B cell (primary cell): ENCODE data around the gene RBMS3. TPM values are rescaled to one million over a fixed set of nuclear protein-coding genes. Genes with fewer than 3 reads are reported as not detected.

Experiments used
- ATAC-seq: fragments of 200-7000 bp; cut with Tn5 transposase; one replicate; pipeline ENCODE4 v1.10.0; 2021; ENCODE audit warnings: low read depth, mild to moderate bottlenecking, moderate number of reproducible peaks, moderate library complexity
- CTCF ChIA-PET: fragments of 350-600 bp; sonication (Branson Sonifier 250); formaldehyde crosslinking; loops from one replicate; lab custom pipeline; 2021; ENCODE audit warnings: antibody characterized with exemption, inconsistent platforms; lab: Charles Lee
- POLR2A ChIA-PET: fragments of 350-600 bp; sonication (Branson Sonifier 250); formaldehyde crosslinking; loops from one replicate; lab custom pipeline; 2021; ENCODE audit warnings: antibody characterized with exemption; lab: Charles Lee
- DNase-seq: peaks from one replicate; pipeline ENCODE4 v3.0.0; 2013
- H2AFZ ChIP-seq: 2 replicates; pipeline ENCODE4 v1.6.1; 2012; ENCODE audit warnings: mild to moderate bottlenecking, low read depth, low read length; ENCODE audit not compliant: insufficient read depth, poor library complexity, severe bottlenecking
- H3K27ac ChIP-seq, 2 donors: 1 replicate in 1 of 2; 2 replicates in 1 of 2; pipeline ENCODE4 v1.5.1; 2012 to 2013; ENCODE audit warnings: low read length in 2 of 2, mild to moderate bottlenecking in 2 of 2, moderate library complexity in 1 of 2
- H3K27me3 ChIP-seq, 4 experiments: fragments of 200-600 bp in 1 of 4; sonication (generic) in 1 of 4; replicated peaks in 1 of 4; 1 replicate in 2 of 4; 2 replicates in 2 of 4; pipeline versions ENCODE4 v1.6.1 to v1.7.0; 2013 to 2016; ENCODE audit warnings: low read length in 3 of 4, mild to moderate bottlenecking in 2 of 4, mixed read lengths in 1 of 4, moderate library complexity in 1 of 4; ENCODE audit not compliant: insufficient read depth in 4 of 4, control insufficient read depth in 3 of 4; ENCODE audit errors: control extremely low read depth in 1 of 4
- H3K36me3 ChIP-seq, 2 experiments: replicated peaks in 1 of 2; 1 replicate in 1 of 2; 2 replicates in 1 of 2; pipeline versions ENCODE4 v1.6.1 to v1.7.1; 2013; ENCODE audit warnings: low read length in 1 of 2; ENCODE audit not compliant: insufficient read depth in 2 of 2, control insufficient read depth in 1 of 2; ENCODE audit errors: control extremely low read depth in 1 of 2, extremely low read depth in 1 of 2
- H3K4me1 ChIP-seq, 2 donors: fragments of 200-600 bp in 1 of 2; sonication (generic) in 1 of 2; 1 replicate in 1 of 2; 2 replicates in 1 of 2; pipeline versions ENCODE4 v1.5.1 to v1.6.1; 2013 to 2017; ENCODE audit warnings: low read length in 2 of 2; ENCODE audit not compliant: control insufficient read depth in 2 of 2, insufficient read depth in 2 of 2
- H3K4me2 ChIP-seq: replicated peaks from 2 replicates; pipeline ENCODE3; 2012; ENCODE audit warnings: mild to moderate bottlenecking, low read depth, low read length; ENCODE audit not compliant: poor library complexity, severe bottlenecking
- H3K4me3 ChIP-seq, 5 experiments: fragments of 200-600 bp in 1 of 5; sonication (generic) in 1 of 5; 1 replicate in 3 of 5; 2 replicates in 2 of 5; pipeline versions ENCODE4 v1.5.1 to v1.7.0; 2011 to 2016; ENCODE audit warnings: low read length in 4 of 5, mild to moderate bottlenecking in 4 of 5, low read depth in 2 of 5, control low read depth in 1 of 5, moderate library complexity in 1 of 5; ENCODE audit not compliant: insufficient read depth in 1 of 5; ENCODE audit errors: control extremely low read depth in 1 of 5, extremely low read depth in 1 of 5
- H3K79me2 ChIP-seq: fragments of 200-600 bp; sonication (generic); one replicate; pipeline ENCODE4 v1.6.0; 2016; ENCODE audit warnings: low read length; ENCODE audit not compliant: control insufficient read depth, insufficient read depth
- H3K9ac ChIP-seq: fragments of 200-600 bp; sonication (generic); 2 replicates; pipeline ENCODE4 v1.6.1; 2017; ENCODE audit warnings: mild to moderate bottlenecking, low read length, moderate library complexity
- H3K9me3 ChIP-seq, 3 donors: one replicate each; pipeline versions ENCODE4 v1.6.1 to v1.7.1; 2013; ENCODE audit warnings: low read length in 2 of 3; ENCODE audit not compliant: control insufficient read depth in 2 of 3, insufficient read depth in 1 of 3; ENCODE audit errors: control extremely low read depth in 1 of 3
- H4K20me1 ChIP-seq: 2 replicates; pipeline ENCODE4 v1.6.0; 2012; ENCODE audit warnings: mild to moderate bottlenecking, low read length; ENCODE audit not compliant: insufficient read depth, control insufficient read depth, poor library complexity, severe bottlenecking
- H3K27ac Mint-ChIP-seq: one replicate; pipeline ENCODE4 v1.8.0; 2021; ENCODE audit warnings: mixed read lengths
- H3K27me3 Mint-ChIP-seq: one replicate; pipeline ENCODE4 v1.8.0; 2021; ENCODE audit warnings: mixed read lengths
- H3K4me1 Mint-ChIP-seq: one replicate; pipeline ENCODE4 v1.8.0; 2021; ENCODE audit warnings: mixed read lengths
- H3K4me3 Mint-ChIP-seq: one replicate; pipeline ENCODE4 v1.8.0; 2021; ENCODE audit warnings: mixed read lengths
- H3K9me3 Mint-ChIP-seq: one replicate; pipeline ENCODE4 v1.8.0; 2022; ENCODE audit warnings: mixed read lengths; ENCODE audit not compliant: insufficient read depth
- CTCF ChIP-seq: fragments of 200-600 bp; IDR thresholded peaks from one replicate; pipeline ENCODE4 v1.8.0; 2022; ENCODE audit warnings: antibody characterized with exemption, mild to moderate bottlenecking
- EZH2 ChIP-seq: IDR thresholded peaks from 2 replicates; pipeline ENCODE4 v1.6.1; 2012; ENCODE audit warnings: borderline replicate concordance, low read depth, mild to moderate bottlenecking, moderate library complexity, low read length; ENCODE audit not compliant: insufficient read depth, poor library complexity, severe bottlenecking
- WGBS: methylation state at CpG from one replicate; pipeline ENCODE4 v1.1.5; 2013; ENCODE audit warnings: missing lambda C conversion rate; ENCODE audit not compliant: insufficient coverage; 5-methylcytosine and 5-hydroxymethylcytosine counted together
- intact Hi-C: fragments of 100-400 bp; cut with micrococcal nuclease; formaldehyde crosslinking; loops from one replicate; pipeline ENCODE4 v1.10.0; 2022
- polyA plus RNA-seq: library from polyadenylated mRNA; depleted of rRNA; stranded (reverse); fragments of >200 nt; gene quantifications from 2 replicates; pipeline ENCODE4 v1.2.3, GENCODE V29; 2012
- total RNA-seq, 2 donors: library from RNA; stranded (reverse); fragments of 120-200 nt in 1 of 2; gene quantifications; 1 replicate in 1 of 2; 2 replicates in 1 of 2; pipeline versions ENCODE4 v1.2.3 to v1.2.4, GENCODE V29; 2013 to 2022

RBMS3 gene
- total and polyA plus RNA-seq, 2 donors (not counting 1 experiment from before 2014, with no cell fraction given): not detected

GRCh38 chr3:29933802-29934490 is 653.1 kb downstream of the RBMS3 start:
- Histone ChIP-seq H3K27me3 (no peaks in the 10 kb centered on the region), H3K9me3 (no peaks in the 10 kb centered on the region), H2AFZ (no peak overlapping the region), H3K4me3 (no peak overlapping the region), H3K27ac (no peak overlapping the region), H3K79me2 (no peaks in the 10 kb centered on the region), H3K9ac (no peak overlapping the region), H3K4me2 (no peak overlapping the region), H4K20me1 (no peaks in the 10 kb centered on the region), H3K4me1 (no peaks in the 10 kb centered on the region), H3K36me3 (no peaks in the 10 kb centered on the region)
- ChIA-PET CTCF (no interaction called here), POLR2A (no interaction called here)
- no peaks in the 10 kb centered on the region for H3K9me3 Mint-ChIP-seq
- intact Hi-C loops: no loop called here
- no peak for DNase-seq
- H3K27ac Mint-ChIP-seq: no peak overlapping the region
- TF ChIP-seq CTCF (no peak), EZH2 (no peak)
- ATAC-seq: no peak
- 100% methylated on average over 2 of the region's 3 CpGs for WGBS
- no peaks in the 10 kb centered on the region for H3K27me3 Mint-ChIP-seq
- no peak overlapping the region for H3K4me3 Mint-ChIP-seq
- H3K4me1 Mint-ChIP-seq: no peaks in the 10 kb centered on the region

- ChIA-PET CTCF (no interaction called here), POLR2A (no interaction called here)
- Histone ChIP-seq H3K27ac (no peak overlapping the region), H4K20me1 (no peaks in the 10 kb centered on the region), H3K79me2 (no peaks in the 10 kb centered on the region), H3K36me3 (no peaks in the 10 kb centered on the region), H3K9ac (no peak overlapping the region), H3K4me1 (no peaks in the 10 kb centered on the region), H3K27me3 (no peaks in the 10 kb centered on the region), H3K9me3 (no peaks in the 10 kb centered on the region), H2AFZ (no peak overlapping the region), H3K4me3 (no peak overlapping the region), H3K4me2 (no peak overlapping the region)
- intact Hi-C loops: no loop called here
- Mint-ChIP-seq H3K9me3 (no peaks in the 10 kb centered on the region), H3K27ac (no peak overlapping the region), H3K27me3 (peaks cover under 1% of the 10 kb centered on the region), H3K4me3 (no peak overlapping the region), H3K4me1 (no peaks in the 10 kb centered on the region)
- ATAC-seq (no peak), DNase-seq (no peak)
- WGBS: 96% methylated on average over 3 of the region's 4 CpGs
- TF ChIP-seq CTCF (no peak), EZH2 (no peak)
Observed at GRCh38 chr3:29934751-29935150, 653.9 kb downstream of the RBMS3 start.
